Stimulated activated CD8-positive, alpha-beta memory T cell treated with anti-CD3 and anti-CD28 coated beads, Interleukin-4, amount 100 ng/mL, for 4 hours (primary cell): ENCODE measurements around the gene GPR21.

ENCODE experiments used
- DNase-seq, 2 donors: peaks; one replicate each; pipeline ENCODE4 v3.0.0-alpha.2; 2020; ENCODE audit warnings: low read depth in 2 of 2, low spot score in 1 of 2

Gene GPR21

DNA sequence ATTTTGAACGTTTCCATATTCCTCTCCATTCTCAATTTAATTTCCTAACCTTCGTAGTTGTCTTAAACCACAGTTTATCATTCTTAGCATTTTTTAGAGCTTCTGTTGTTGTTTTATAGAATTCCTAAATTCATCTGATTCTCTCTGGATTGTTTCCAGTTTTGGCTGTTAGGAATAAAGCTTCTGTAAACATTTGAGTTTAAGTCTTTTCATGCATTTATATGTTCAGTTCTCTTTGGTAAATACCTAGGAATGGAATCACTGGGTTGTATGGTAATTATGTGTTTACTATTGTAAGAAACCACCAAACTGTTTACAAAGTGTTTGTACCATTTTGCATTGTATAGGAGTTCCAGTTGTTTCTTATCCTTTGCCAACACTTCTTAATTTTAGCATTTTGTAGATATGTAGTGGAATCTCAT lies 29.7 kb downstream of the GPR21 start:
- DNase-seq: no peak

DNA sequence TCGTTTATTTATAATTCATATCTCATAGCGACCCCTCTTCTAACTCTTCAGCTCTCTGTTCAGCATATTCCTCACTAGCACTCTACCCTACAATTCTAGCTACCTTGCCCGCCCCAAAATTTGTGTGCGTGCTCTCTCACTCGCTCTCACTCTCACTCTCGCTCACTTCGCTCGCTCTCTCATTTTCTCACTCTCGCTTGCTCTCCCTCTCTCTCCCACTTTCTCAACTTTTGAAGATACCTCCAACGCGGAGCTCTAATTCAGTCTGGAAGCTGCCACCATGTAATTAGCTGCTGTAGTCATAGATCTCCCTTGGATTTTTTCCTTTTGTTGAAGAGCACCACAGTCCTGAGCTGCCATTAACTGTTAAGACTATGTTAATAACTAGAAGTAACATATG lies 30.4 kb downstream of the GPR21 start:
- no peak for DNase-seq

DNA sequence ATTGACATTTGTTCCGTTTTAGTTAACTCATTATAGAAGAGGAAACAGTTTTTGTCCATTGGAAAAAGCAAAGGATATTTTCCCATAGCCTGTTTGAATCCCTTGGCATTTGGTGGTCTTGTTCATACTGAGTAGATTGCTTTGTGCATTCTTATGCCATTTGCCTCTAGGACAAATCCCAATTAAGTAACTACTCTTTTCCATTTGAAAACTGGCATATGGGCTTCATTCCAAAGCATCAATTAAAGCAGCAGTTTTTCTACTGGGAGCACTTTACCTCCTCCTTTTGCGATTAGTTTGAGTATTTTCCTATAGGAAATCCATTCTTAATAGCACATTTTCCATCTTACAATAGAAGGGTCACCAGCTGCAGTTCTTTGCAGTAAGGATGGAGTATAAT lies 31.2 kb downstream of the GPR21 start:
- no peak for DNase-seq

GRCh38 chr9:123065196-123065595 lies 31.7 kb downstream of the GPR21 start:
- no peak for DNase-seq

DNA sequence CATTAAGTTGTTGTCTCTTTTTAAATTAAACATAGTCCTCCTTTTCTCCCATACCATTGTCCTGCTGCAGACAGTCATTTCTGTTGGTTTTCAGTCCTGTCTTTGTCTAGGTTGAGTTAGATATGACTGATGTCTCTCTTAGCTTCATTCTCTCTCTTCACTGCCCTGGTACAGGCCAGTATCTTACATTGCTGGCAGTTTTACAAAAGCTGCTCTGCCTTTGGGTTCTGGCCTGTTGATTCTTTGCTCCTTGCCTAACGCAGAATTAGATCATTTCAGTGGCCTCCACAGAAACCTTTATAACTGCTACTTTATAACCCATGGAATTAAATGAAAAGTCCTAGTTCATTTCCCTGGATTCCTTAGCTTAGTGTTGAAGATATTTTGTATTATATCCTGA lies 33.7 kb downstream of the GPR21 start:
- DNase-seq: no peak

GRCh38 chr9:123069010-123069481 lies 35.6 kb downstream of the GPR21 start:
- DNase-seq: no peak

DNA sequence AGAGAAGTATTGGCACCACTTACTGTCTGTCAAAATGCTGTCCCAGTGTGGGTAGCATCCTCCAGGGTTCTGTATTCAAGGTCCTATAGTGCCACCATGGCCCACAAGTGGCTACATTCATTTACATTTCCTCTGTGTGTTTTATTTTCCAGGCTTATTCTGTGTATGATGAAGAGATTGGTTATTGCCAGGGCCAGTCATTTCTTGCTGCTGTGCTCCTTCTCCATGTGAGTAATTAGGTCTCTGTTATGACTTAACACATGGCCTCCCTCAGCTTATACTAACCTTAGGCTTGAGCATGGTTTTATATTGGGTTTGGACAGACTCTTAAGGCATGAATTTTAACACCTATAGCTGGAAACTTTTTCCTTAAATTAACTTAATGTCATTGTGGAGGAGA lies 36.7 kb downstream of the GPR21 start:
- no peak for DNase-seq

DNA sequence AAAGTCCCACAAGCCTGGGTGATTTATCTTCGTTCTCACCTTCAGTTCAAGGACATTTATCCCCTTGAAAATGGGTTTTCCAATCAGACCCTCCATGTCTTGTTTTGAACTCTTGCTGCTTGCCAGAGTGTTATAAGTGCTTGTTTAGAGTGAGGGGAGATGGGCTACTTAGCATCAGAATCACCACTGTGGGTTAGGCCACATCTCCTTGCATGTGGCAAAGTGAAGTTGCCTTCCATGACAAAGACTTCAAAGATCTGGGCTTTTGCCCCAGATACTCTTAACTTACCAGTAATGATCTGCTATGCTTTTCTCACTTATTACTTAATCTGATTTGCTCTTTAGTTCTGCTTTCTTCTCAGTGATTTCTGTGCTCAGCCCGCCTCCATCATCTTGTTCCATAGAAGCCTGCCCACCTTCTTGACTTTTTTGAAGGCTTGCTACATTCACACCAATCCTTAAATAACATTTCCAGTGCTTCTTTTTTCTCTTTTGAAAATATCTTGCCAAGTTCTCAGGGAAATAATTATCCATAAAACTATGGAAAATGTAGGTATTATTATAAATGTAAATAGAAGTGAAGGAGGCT lies 39.0 kb downstream of the GPR21 start:
- DNase-seq: no peak

- DNase-seq: no peak
These were observed 40.0 kb downstream of the GPR21 start for GRCh38 chr9:123073441-123073840.

DNA sequence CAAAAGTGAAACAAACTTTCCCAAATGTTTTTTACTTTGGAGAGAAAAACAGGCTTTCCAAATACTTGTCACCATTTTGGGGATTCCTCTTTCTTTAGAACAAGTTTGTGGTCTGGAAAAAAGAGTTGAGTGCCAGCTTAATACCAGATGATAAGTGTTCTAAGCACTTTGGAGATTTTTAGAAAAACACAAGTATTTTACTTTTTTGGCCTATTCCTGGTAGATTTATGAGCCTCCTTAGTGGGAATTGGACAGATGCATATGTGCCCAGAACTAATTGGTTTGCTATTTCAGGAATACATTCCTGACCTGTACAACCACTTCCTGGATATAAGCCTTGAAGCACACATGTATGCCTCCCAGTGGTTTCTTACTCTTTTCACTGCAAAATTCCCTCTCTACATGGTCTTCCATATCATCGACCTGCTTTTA lies 40.5 kb downstream of the GPR21 start:
- DNase-seq: no peak

GRCh38 chr9:123074628-123075027 lies 41.2 kb downstream of the GPR21 start:
- DNase-seq: no peak

DNA sequence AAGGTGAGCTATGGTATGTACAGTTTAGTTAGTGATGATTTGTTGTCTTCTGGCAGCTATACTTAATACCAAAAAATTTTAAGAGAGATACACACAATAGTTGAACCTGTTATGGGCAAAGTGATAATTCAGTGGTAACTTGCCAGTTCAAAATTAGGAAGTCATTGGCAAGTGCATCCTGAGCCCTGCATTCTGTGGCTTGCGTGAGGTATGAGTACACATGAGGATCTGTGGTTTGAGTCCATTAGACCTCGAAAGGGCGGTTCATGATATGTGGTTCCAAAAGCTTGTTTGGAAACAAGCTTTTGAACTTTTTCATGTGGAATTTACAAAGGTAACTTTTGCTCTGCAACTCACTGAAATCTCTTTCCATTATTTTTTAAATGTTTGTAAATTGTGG lies 47.0 kb downstream of the GPR21 start:
- no peak for DNase-seq

- DNase-seq: no peak
These were observed 48.4 kb downstream of the GPR21 start for GRCh38 chr9:123081824-123082223.

GRCh38 chr9:123083680-123084079 lies 50.2 kb downstream of the GPR21 start:
- no peak for DNase-seq

DNA sequence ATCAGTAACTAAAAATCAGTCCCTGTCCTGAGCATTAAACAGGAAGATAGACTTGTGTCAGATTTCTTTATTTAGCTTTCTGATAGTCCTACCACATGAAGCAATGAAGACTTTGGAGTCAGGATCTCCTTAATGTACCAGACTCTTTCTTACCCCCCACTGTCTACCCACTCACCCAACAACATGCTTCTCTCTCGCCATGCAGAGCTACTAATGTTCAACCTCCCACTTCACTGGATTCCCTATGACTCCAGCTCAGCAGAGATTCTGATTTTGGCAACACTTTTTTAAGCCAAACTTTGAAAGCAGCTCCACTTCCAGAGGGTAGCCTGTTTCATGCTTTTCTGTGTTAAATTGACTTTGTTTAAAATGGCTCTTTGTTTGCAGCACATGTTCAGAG lies 50.8 kb downstream of the GPR21 start:
- DNase-seq: no peak
